Testis (tissue), 2 donors: ENCODE results near the gene STIM1.

Experiments used
- POLR2A ChIP-seq: fragments of 450-650 bp; IDR thresholded peaks from one replicate; pipeline ENCODE4 v1.6.1; 2017; ENCODE audit warnings: antibody characterized with exemption, mild to moderate bottlenecking, moderate library complexity
- TF ChIP-seq, protein P1 (sequence below), 3 experiments: fragments of 450-650 bp in 2 of 3; fragments of 200-600 bp in 1 of 3; sonication (generic) in 1 of 3; IDR thresholded peaks; one replicate each; pipeline ENCODE4 v1.5.1; 2016 to 2019; ENCODE audit warnings: antibody characterized with exemption in 3 of 3, mild to moderate bottlenecking in 2 of 3, moderate library complexity in 1 of 3

- TF ChIP-seq POLR2A, result no peak
- TF ChIP-seq, protein P1, sequence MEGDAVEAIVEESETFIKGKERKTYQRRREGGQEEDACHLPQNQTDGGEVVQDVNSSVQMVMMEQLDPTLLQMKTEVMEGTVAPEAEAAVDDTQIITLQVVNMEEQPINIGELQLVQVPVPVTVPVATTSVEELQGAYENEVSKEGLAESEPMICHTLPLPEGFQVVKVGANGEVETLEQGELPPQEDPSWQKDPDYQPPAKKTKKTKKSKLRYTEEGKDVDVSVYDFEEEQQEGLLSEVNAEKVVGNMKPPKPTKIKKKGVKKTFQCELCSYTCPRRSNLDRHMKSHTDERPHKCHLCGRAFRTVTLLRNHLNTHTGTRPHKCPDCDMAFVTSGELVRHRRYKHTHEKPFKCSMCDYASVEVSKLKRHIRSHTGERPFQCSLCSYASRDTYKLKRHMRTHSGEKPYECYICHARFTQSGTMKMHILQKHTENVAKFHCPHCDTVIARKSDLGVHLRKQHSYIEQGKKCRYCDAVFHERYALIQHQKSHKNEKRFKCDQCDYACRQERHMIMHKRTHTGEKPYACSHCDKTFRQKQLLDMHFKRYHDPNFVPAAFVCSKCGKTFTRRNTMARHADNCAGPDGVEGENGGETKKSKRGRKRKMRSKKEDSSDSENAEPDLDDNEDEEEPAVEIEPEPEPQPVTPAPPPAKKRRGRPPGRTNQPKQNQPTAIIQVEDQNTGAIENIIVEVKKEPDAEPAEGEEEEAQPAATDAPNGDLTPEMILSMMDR (IDR thresholded peaks at IDR 0.05), result no peak
Observed at GRCh38 chr11:4102711-4103110, 247.2 kb downstream of the STIM1 start.
